Activated naive CD4-positive, alpha-beta T cell treated with anti-CD3 and anti-CD28 coated beads for 36 hours (primary cell): Measurements from ENCODE around the gene PRRT2. TPM values are rescaled to one million over a fixed set of nuclear protein-coding genes. Genes with fewer than 3 reads are reported as not detected.

Experiments
- CTCF ChIA-PET: fragments of 350-600 bp; sonication (Branson Sonifier 250); formaldehyde crosslinking; loops from one replicate; lab custom pipeline; 2021; ENCODE audit warnings: antibody characterized with exemption; lab: Charles Lee
- DNase-seq: peaks from one replicate; pipeline ENCODE4 v3.0.0-alpha.2; 2020
- H3K27ac Mint-ChIP-seq: one replicate; pipeline ENCODE4 v1.8.0; 2021; ENCODE audit warnings: mild to moderate bottlenecking, mixed read lengths
- H3K27me3 Mint-ChIP-seq: one replicate; pipeline ENCODE4 v1.8.0; 2021; ENCODE audit warnings: low read depth, mixed read lengths
- H3K36me3 Mint-ChIP-seq: one replicate; pipeline ENCODE4 v1.8.0; 2021; ENCODE audit warnings: low read depth, mixed read lengths
- H3K4me1 Mint-ChIP-seq: one replicate; pipeline ENCODE4 v1.8.0; 2021; ENCODE audit warnings: low read depth, mixed read lengths
- H3K4me3 Mint-ChIP-seq: one replicate; pipeline ENCODE4 v1.8.0; 2021; ENCODE audit warnings: mild to moderate bottlenecking, moderate library complexity, mixed read lengths
- H3K9me3 Mint-ChIP-seq: one replicate; pipeline ENCODE4 v1.8.0; 2021; ENCODE audit warnings: mixed read lengths
- intact Hi-C: fragments of 100-400 bp; cut with micrococcal nuclease; formaldehyde crosslinking; loops from one replicate; pipeline ENCODE4 v1.15.1; 2023
- total RNA-seq, 2 experiments: library from RNA; stranded (reverse); gene quantifications; one replicate each; pipeline ENCODE4 v1.2.3, GENCODE V29; 2021

PRRT2 gene
- total RNA-seq, 2 experiments from 2014 or later, result 0.83 to 0.94 TPM

DNA sequence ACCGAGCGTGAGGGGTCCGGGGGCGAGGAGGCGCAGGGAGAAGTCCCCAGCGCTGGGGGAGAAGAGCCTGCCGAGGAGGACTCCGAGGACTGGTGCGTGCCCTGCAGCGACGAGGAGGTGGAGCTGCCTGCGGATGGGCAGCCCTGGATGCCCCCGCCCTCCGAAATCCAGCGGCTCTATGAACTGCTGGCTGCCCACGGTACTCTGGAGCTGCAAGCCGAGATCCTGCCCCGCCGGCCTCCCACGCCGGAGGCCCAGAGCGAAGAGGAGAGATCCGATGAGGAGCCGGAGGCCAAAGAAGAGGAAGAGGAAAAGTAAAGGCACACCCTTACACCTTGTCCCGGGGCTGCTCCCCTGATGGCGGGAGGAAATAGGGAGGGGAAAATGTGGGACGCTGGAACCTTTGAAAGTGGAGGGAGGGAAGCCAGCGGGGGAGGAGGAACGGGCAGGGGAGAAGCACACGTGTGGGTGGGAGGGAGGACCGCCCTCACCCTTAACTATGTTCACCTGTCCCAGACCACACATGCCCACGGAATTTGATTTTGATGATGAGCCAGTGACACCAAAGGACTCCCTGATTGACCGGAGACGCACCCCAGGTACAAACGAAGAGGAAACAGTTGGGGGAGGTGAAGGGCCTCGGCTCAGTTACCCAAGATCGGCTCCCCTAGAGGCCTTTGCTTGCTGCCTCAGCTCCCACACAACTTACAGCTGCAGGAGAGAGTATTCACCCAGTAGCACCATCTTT is 4.9 kb downstream of the PRRT2 start:
- no peaks in the 10 kb centered on the region for H3K27me3 Mint-ChIP-seq
- peaks cover 53% of the 10 kb centered on the region for H3K4me1 Mint-ChIP-seq
- CTCF ChIA-PET, result interaction anchor here (0.7 to 8.3 kb wide), 10 partner anchors 8 to 154 kb away, joined by 3 to 92 read pairs (median 4); no protein-coding TSS in a partner anchor
- DNase-seq, result peak; percentile 73
- H3K4me3 Mint-ChIP-seq, result peak overlapping the region; percentile 93
- intact Hi-C loops, result loop anchor here (1.0 to 2.0 kb wide), 6 partner anchors 10 to 117 kb away; partner anchors contain the start of gene CDIPT
- H3K27ac Mint-ChIP-seq, result peak overlapping the region; percentile 96
- H3K9me3 Mint-ChIP-seq, result no peaks in the 10 kb centered on the region
- peaks cover 31% of the 10 kb centered on the region for H3K36me3 Mint-ChIP-seq

DNA sequence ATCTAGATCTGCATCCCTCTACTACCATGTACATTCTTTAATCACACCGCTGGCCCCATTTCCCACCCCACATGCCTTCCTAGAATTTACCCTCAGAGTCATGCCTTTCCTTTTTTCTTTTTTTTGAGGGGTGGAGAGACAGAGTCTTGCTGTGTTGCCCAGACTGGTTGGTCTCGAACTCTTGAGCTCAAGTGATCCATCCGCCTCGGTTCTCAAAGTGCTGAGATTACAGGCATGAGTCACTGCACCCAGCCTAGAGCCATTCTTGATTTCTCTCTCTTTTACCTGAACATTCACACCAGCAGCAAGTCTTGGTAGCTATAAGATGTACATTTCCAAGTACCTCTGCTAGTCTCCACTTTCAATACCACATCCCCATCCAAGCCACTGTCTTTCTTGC is 6.1 kb downstream of the PRRT2 start:
- Mint-ChIP-seq H3K4me1 (peaks cover 58% of the 10 kb centered on the region), H3K4me3 (peak overlapping the region; percentile 77), H3K36me3 (peaks cover 33% of the 10 kb centered on the region), H3K27me3 (no peaks in the 10 kb centered on the region), H3K9me3 (no peaks in the 10 kb centered on the region), H3K27ac (peak overlapping the region; percentile 91)
- intact Hi-C loops, result no loop called here
- peak; percentile 52 for DNase-seq
- CTCF ChIA-PET, result interaction anchor here (0.7 to 8.3 kb wide), 6 partner anchors 9 to 118 kb away, joined by 3 to 92 read pairs (median 11); partner anchors contain the start of gene MAZ

DNA sequence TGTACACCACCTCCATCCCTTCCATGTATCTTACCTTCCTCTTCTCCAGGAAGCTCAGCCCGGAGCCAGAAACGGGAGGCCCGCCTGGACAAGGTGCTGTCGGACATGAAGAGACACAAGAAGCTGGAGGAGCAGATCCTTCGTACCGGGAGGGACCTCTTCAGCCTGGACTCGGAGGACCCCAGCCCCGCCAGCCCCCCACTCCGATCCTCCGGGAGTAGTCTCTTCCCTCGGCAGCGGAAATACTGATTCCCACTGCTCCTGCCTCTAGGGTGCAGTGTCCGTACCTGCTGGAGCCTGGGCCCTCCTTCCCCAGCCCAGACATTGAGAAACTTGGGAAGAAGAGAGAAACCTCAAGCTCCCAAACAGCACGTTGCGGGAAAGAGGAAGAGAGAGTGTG is 7.5 kb downstream of the PRRT2 start:
- DNase-seq, result no peak
- intact Hi-C loops, result no loop called here
- peak overlapping the region; percentile 94 for H3K4me3 Mint-ChIP-seq
- no peaks in the 10 kb centered on the region for H3K9me3 Mint-ChIP-seq
- CTCF ChIA-PET, result interaction anchor here (0.6 to 8.3 kb wide), 6 partner anchors 12 to 103 kb away, joined by 3 to 92 read pairs (median 4); partner anchors contain the start of genes KIF22 and MAZ
- H3K4me1 Mint-ChIP-seq, result peaks cover 67% of the 10 kb centered on the region
- H3K36me3 Mint-ChIP-seq, result peaks cover 33% of the 10 kb centered on the region
- peak overlapping the region; percentile 98 for H3K27ac Mint-ChIP-seq
- no peaks in the 10 kb centered on the region for H3K27me3 Mint-ChIP-seq

DNA sequence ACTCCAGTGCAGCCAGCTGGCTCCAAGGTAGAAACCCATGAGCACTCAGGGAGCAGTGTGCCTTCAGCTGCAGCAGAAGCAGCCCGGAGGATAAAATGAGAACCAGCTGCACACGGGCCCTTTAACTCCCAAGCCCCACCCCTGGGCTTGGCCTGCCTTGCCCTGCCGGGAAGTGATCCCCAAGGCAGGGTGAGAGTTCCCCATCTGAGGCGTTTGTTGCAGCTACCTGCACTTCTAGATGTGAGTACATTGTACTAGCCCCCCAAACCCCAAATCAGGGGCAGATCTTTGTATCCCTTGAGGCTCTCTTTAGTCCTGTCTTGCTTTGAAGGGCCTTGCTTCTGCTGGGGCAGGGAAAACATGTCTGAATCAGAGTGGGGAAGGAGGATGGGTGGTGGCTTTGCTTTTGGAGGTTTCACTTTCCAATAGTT is 8.3 kb downstream of the PRRT2 start, which contains the start of gene MVP:
MVP (plus strand) TSS at position 192 of the 431 bp plus-strand sequence. CDS start 10,088 bp downstream, outside the sequence.
- H3K27ac Mint-ChIP-seq, result peak within 1 kb of the TSS; percentile 98
- intact Hi-C loops, result loop anchor here (1.0 to 5.0 kb wide), 4 partner anchors 15 to 552 kb away; partner anchors contain the start of genes CDIPT, MYL11, TAOK2 and TBC1D10B
- no peaks in the 10 kb centered on the region for H3K27me3 Mint-ChIP-seq
- H3K4me1 Mint-ChIP-seq, result peaks cover 67% of the 10 kb centered on the region
- H3K4me3 Mint-ChIP-seq, result peak within 1 kb of the TSS; percentile 94
- peaks cover 33% of the 10 kb centered on the region for H3K36me3 Mint-ChIP-seq
- CTCF ChIA-PET, result interaction anchor here (1.1 to 8.3 kb wide), 4 partner anchors 13 to 35 kb away, joined by 4 to 92 read pairs (median 12); partner anchors contain the start of gene MAZ
- H3K9me3 Mint-ChIP-seq, result no peaks in the 10 kb centered on the region
- peak; percentile 81 for DNase-seq

DNA sequence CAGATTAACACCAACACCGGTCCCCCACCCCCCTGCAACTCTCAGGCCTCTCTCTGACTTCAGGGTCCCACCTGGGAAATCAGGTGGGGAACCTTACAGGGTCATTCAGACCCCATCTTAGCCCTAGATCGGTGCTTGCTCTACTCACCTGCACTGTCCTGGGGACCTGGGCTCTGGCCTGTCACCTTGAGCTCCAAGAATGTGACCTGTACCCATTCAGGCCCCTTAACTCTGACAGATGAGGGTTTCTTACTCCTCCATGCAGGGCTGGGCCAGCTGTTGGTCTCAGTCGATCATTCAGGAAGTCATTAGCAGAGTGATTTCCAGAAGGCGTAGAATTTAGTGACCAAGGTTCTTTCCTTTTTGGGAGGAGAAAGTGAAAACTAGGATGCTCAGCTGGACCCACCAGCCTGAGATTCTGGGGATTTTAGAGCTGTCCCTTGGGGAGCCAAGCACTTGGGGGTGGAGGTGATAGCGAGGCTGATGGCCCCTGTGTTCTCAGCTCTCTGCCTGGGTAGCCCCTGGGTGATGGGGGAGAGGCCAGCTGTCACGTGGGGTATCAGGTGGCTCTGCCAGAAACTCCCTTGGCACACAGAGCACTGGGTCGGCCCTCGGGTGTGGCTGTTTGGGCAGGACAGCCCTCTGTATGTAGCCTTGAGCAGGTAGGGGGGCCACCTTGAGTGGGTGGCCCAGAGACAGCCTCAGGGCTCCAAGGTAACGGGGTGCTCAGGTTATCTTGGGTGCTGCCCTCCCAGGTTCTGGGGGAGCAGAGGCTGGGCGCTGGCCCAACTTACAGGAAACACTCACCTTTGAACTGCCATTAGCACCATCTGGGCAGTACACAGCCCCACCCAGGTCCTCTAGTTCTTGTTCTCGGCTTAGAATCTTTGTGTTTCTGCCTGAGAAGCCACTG is 9.0 kb downstream of the PRRT2 start:
- no peaks in the 10 kb centered on the region for H3K9me3 Mint-ChIP-seq
- H3K4me1 Mint-ChIP-seq, result peaks cover 70% of the 10 kb centered on the region
- H3K4me3 Mint-ChIP-seq, result peak overlapping the region; percentile 94
- intact Hi-C loops, result loop anchor here (1.0 to 5.0 kb wide), 4 partner anchors 16 to 551 kb away; partner anchors contain the start of genes CDIPT, MYL11, TAOK2 and TBC1D10B
- H3K27ac Mint-ChIP-seq, result peak overlapping the region; percentile 98
- DNase-seq, result peak; percentile 79
- CTCF ChIA-PET, result interaction anchor here (0.8 to 8.3 kb wide), 6 partner anchors 9 to 153 kb away, joined by 3 to 92 read pairs (median 5); partner anchors contain the start of genes MAZ and TAOK2
- peaks cover 33% of the 10 kb centered on the region for H3K36me3 Mint-ChIP-seq
- H3K27me3 Mint-ChIP-seq, result no peaks in the 10 kb centered on the region

DNA sequence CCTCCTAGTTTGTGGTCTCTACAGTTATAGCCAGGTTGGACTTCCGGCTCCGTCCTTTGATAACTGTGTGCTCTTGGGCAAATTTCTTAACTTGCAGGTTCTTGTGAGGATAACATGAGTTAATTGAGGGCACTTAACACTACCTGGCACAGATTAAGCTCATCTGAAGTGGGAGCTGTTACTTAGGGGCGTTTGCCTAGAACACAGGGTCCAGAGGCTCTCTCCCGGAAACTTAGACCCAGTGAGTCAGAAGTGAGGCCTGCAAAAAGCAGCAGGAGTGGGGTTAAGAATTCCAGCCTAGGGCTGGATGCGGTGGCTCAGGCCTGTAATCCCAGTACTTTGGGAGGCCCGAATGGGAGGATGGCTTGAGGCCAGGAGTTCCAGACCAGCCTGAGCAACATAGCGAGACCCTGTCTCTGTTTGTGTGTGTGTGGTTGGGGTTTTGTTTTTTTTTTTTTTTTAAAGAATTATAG is 9.7 kb downstream of the PRRT2 start:
- intact Hi-C loops, result loop anchor here (2.0 to 5.0 kb wide), 3 partner anchors 17 to 551 kb away; partner anchors contain the start of genes MYL11, TAOK2 and TBC1D10B
- no peak for DNase-seq
- Mint-ChIP-seq H3K4me3 (peak overlapping the region; percentile 94), H3K36me3 (peaks cover 33% of the 10 kb centered on the region), H3K27me3 (no peaks in the 10 kb centered on the region), H3K9me3 (no peaks in the 10 kb centered on the region), H3K27ac (peak overlapping the region; percentile 98), H3K4me1 (peaks cover 76% of the 10 kb centered on the region)
- CTCF ChIA-PET, result interaction anchor here (0.8 to 8.3 kb wide), 4 partner anchors 8 to 152 kb away, joined by 3 to 92 read pairs (median 3); partner anchors contain the start of gene TAOK2

DNA sequence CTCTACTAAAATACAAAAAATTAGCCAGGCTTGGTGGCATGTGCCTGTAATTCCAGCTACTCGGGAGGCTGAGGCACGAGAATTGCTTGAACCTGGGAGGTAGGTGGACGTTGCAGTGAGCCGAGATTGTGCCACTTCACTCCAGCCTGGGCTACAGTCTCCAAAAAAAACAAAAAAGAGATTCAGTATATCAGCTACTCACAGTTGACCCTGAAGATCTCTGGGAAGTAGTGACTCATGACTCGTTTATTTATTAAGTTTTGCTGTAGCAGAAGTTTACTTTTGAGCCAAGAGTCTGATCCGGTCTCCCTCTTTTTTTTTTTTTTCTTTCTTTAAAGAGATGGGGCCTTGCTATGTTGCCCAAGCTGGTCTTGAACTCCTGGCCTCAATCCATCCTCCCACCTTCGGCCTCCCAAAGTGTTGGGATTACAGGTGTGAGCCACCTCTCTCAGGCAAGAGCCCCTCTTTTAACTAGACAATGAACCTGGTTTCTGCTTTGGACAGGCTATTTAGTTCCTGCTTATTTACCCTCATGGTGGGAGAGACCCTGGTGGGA is 12.7 kb downstream of the PRRT2 start:
- no peak for DNase-seq
- Mint-ChIP-seq H3K27me3 (no peaks in the 10 kb centered on the region), H3K27ac (peak overlapping the region; percentile 90), H3K4me1 (peaks cover 81% of the 10 kb centered on the region), H3K4me3 (peak overlapping the region; percentile 55), H3K9me3 (no peaks in the 10 kb centered on the region), H3K36me3 (peaks cover 18% of the 10 kb centered on the region)
- CTCF ChIA-PET, result interaction anchor here (0.6 to 6.3 kb wide), 7 partner anchors 8 to 136 kb away, joined by 3 to 77 read pairs (median 3); partner anchors contain the start of genes KCTD13 and PAGR1
- intact Hi-C loops, result loop anchor here (5.0 kb wide), 2 partner anchors 148 to 548 kb away; partner anchors contain the start of genes MYL11, TAOK2 and TBC1D10B

DNA sequence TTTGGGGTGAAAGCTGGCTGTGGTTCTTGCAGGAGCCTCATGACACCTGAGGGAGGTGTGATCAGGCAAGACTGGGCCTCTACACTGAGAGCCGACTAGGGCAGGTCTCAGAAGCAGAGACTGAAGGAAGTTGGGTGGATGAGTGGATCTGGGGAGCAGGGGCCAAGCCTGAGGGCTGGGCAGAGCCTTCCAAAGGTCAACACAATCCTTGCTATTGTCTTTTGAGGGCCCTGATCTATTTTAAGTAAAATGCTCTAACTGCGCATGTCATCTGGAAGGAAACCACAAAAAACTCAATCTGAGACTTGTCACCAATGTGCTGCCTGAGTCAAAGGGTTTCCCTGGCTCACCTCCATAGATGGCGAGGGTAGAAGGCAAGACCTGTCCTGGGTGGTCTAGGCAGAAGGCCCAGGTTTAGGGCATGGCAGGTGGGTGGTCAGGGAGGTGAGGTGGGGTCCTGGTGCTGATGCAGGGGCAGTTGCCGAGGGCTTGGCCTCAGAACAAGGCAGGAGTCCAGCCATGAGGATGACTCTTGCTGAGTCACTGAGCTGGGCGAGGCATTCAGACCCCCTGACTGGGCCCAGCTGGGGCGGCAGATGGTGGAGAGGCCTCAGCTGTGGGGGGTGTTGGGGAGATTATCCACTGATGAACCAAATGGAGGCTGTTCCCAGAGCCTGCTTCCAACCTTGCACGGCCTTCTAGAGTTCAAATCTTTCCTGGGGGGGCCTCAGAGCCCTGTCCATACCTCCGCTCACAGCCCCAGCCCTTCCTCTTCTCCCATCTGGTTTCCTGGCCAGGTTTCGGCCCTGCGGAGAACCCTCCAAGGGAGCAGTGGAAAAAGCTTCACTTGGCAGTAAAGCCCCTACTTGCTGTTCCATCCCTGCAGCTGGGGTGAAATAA is 13.4 kb downstream of the PRRT2 start:
- Mint-ChIP-seq H3K4me1 (peaks cover 81% of the 10 kb centered on the region), H3K4me3 (peak overlapping the region; percentile 55), H3K27ac (peak overlapping the region; percentile 90), H3K27me3 (no peaks in the 10 kb centered on the region), H3K36me3 (peaks cover 14% of the 10 kb centered on the region), H3K9me3 (no peaks in the 10 kb centered on the region)
- CTCF ChIA-PET, result interaction anchor here (0.6 to 6.3 kb wide), 7 partner anchors 9 to 125 kb away, joined by 3 to 77 read pairs (median 3); partner anchors contain the start of genes KCTD13 and PAGR1
- intact Hi-C loops, result no loop called here
- DNase-seq, result peak; percentile 78

DNA sequence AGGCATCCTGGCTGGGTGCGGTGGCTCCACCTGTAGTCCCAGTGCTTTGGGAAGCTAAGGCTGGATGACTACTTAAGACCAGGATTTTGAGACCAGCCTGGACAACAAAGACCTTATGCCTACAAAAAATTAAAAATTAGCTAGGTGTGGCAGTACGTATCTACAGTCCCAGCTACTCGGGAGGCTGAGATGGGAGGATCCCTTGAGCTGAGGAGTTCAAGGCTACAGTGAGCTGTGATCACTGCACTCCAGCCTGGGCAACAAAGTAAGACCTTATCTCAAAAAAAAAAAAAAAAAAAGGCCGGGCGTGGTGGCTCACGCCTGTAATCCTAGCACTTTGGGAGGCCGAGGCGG is 14.3 kb downstream of the PRRT2 start:
- no peaks in the 10 kb centered on the region for H3K27me3 Mint-ChIP-seq
- H3K4me1 Mint-ChIP-seq, result peaks cover 88% of the 10 kb centered on the region
- intact Hi-C loops, result no loop called here
- peak overlapping the region; percentile 94 for H3K27ac Mint-ChIP-seq
- DNase-seq, result no peak
- peaks cover 10% of the 10 kb centered on the region for H3K36me3 Mint-ChIP-seq
- CTCF ChIA-PET, result interaction anchor here (0.7 to 6.3 kb wide), 7 partner anchors 9 to 126 kb away, joined by 3 to 77 read pairs (median 7); partner anchors contain the start of gene PAGR1
- peak overlapping the region; percentile 61 for H3K4me3 Mint-ChIP-seq
- no peaks in the 10 kb centered on the region for H3K9me3 Mint-ChIP-seq

DNA sequence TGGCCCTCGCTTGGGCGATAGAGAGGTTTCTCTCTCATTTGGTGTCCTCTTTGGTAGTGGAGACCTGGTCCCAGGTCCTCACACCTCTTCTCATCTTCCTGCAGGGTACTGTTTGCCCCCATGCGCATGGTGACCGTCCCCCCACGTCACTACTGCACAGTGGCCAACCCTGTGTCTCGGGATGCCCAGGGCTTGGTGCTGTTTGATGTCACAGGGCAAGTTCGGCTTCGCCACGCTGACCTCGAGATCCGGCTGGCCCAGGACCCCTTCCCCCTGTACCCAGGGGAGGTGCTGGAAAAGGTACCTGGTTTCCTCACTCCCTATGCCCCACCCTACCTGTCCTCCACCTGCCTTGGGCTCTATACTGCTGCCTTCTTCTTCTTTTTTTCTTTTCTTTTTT is 18.8 kb downstream of the PRRT2 start:
- Mint-ChIP-seq H3K27ac (no peak overlapping the region), H3K27me3 (no peaks in the 10 kb centered on the region), H3K36me3 (peaks cover 22% of the 10 kb centered on the region), H3K9me3 (no peaks in the 10 kb centered on the region), H3K4me3 (no peak overlapping the region), H3K4me1 (peaks cover 64% of the 10 kb centered on the region)
- CTCF ChIA-PET, result no interaction called here
- intact Hi-C loops, result no loop called here
- DNase-seq, result no peak
